Ovary (tissue), 9 donors: ENCODE measurements around the gene ABHD8. TPM values are rescaled to one million over a fixed set of nuclear protein-coding genes. Genes with fewer than 3 reads are reported as not detected.

Experiments
- DNase-seq, 5 donors: peaks; one replicate each; pipeline ENCODE4 v3.0.0-alpha.2; 2019 to 2020
- H3K27ac ChIP-seq, 2 donors: fragments of 200-600 bp; one replicate each; pipeline versions ENCODE4 v1.5.1 to v1.8.0; 2019 to 2022
- H3K27me3 ChIP-seq: fragments of 200-600 bp; one replicate; pipeline ENCODE4 v1.8.0; 2022
- H3K36me3 ChIP-seq: fragments of 200-600 bp; sonication (generic); one replicate; pipeline ENCODE4 v1.5.1; 2019
- H3K4me1 ChIP-seq: one replicate; pipeline ENCODE4 v1.8.1; 2013; ENCODE audit warnings: mild to moderate bottlenecking, moderate library complexity; ENCODE audit not compliant: insufficient read depth
- H3K4me3 ChIP-seq: fragments of 200-600 bp; sonication (generic); one replicate; pipeline ENCODE4 v1.5.1; 2017
- H3K9me3 ChIP-seq, 2 donors: fragments of 200-600 bp in 1 of 2; sonication (generic) in 1 of 2; one replicate each; pipeline versions ENCODE4 v1.5.1 to v1.8.1; 2013 to 2019; ENCODE audit warnings: mild to moderate bottlenecking in 1 of 2, moderate library complexity in 1 of 2
- EP300 ChIP-seq: sonication (generic); formaldehyde crosslinking; IDR thresholded peaks from one replicate; pipeline ENCODE4 v1.6.1; 2017; ENCODE audit warnings: antibody characterized with exemption
- POLR2A ChIP-seq: fragments of 450-650 bp; IDR thresholded peaks from one replicate; pipeline ENCODE4 v1.6.1; 2017; ENCODE audit warnings: antibody characterized with exemption, mild to moderate bottlenecking, moderate library complexity
- WGBS, 3 donors: extraction: QIAGEN DNeasy Blood & Tissue Kit in 1 of 3; methylation state at CpG; one replicate each; pipeline versions ENCODE4 v1.1.5 to v1.1.7; 2013 to 2017; 5-methylcytosine and 5-hydroxymethylcytosine counted together
- intact Hi-C, 4 donors: fragments of 100-400 bp; cut with DNase I; formaldehyde crosslinking; loops; one replicate each; pipeline versions ENCODE4 v1.11.0 to v1.15.1; 2022 to 2023
- polyA plus RNA-seq, 2 donors: library from polyadenylated mRNA; stranded (reverse); fragments of 200-250 nt in 1 of 2; fragments of 350-450 nt in 1 of 2; fragmentation: Illumina TruSeq in 1 of 2; extraction: RNeasy Lipid Tissue Mini Kit (QIAGEN cat#74804) in 1 of 2; gene quantifications; one replicate each; pipeline ENCODE4 v1.2.3, GENCODE V29; 2013 to 2014
- total RNA-seq, 7 donors: library from RNA; depleted of rRNA in 2 of 7; stranded (reverse); fragments of >200 nt in 2 of 7; fragmentation: NEBNext Ultra II Directional in 3 of 7; extraction: Animal tissue kit (Norgen Biotek cat#: 25700) in 3 of 7; gene quantifications; one replicate each; pipeline versions ENCODE4 v1.1.0 to v1.2.4, GENCODE V29; 2016 to 2023
- TF ChIP-seq, protein P1 (sequence below), 3 donors: fragments of 450-650 bp in 2 of 3; fragments of 200-600 bp in 1 of 3; IDR thresholded peaks; one replicate each; pipeline versions ENCODE4 v1.5.1 to v1.8.0; 2016 to 2022; ENCODE audit warnings: antibody characterized with exemption in 3 of 3, mild to moderate bottlenecking in 1 of 3
- donor health status: DM: no; HTN: no; CAD: no; lungs with moderate emphysema.
- donor health status: DM: no; HTN: no; CAD: no.
- donor health status: Bipolar disorder and iron deficiency.
- donor health status: DM: yes; HTN: yes; CAD: no.
- donor health status: DM: no; HTN: no; CAD: no.
- donor health status: DM: yes; HTN: yes; CAD: no.

ABHD8 gene
- total and polyA plus RNA-seq, 9 donors = 0.55 to 25.1 (median 15.3) TPM

DNA sequence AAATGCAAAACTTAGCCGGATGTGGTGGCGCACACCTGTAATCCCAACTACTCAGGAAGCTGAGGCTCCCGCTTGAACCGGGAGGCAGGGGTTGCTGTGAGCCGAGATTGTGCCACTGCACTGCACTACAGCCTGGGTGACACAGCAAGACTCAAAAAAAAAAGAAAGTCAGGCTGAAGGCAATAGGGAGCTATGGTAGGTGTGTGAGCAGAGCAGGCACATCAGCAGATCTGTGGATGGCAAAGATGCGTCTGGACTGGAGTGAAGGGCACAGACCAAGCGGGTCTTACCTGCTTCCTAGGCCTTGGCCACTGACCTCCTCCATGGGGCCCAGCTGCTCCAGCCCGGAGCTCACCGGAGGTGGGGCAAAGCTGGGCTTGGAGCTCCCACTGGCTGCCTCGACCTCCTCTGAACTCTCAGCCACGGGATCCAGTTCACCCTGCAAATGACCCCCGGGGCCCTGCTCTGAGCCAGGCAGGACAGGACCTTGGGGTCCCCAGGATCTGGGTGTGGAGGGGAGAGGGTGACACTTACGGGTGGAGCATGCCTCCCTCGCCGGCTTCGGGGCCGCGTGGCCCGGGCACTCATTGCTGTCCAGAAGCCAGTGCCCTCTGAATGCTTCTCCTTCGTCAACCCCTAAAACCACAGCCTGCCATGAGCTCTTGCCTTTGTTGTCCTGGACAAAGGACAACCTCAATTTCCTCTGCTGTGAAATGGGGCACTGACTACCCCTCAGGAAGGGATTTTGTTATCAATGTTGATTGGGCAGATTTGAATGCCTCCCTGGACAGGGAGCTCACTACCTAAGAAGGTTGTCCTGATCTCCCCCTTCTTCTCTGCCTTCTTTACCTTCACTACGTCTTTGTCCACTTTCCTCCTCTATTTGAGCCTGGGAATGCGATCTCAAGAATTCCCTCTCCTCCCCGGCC is 39.2 kb downstream of the ABHD8 start:
- H3K9me3 ChIP-seq = no peaks in the 10 kb centered on the region
- 72 to 76% (median 75%) methylated on average over 23 of the region's 23 CpGs for WGBS, 3 donors
- no peaks in the 10 kb centered on the region for H3K36me3 ChIP-seq
- no peak overlapping the region for H3K27ac ChIP-seq
- no peak for DNase-seq
- peaks cover 4% of the 10 kb centered on the region for H3K4me1 ChIP-seq
- TF ChIP-seq, protein P1, sequence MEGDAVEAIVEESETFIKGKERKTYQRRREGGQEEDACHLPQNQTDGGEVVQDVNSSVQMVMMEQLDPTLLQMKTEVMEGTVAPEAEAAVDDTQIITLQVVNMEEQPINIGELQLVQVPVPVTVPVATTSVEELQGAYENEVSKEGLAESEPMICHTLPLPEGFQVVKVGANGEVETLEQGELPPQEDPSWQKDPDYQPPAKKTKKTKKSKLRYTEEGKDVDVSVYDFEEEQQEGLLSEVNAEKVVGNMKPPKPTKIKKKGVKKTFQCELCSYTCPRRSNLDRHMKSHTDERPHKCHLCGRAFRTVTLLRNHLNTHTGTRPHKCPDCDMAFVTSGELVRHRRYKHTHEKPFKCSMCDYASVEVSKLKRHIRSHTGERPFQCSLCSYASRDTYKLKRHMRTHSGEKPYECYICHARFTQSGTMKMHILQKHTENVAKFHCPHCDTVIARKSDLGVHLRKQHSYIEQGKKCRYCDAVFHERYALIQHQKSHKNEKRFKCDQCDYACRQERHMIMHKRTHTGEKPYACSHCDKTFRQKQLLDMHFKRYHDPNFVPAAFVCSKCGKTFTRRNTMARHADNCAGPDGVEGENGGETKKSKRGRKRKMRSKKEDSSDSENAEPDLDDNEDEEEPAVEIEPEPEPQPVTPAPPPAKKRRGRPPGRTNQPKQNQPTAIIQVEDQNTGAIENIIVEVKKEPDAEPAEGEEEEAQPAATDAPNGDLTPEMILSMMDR (IDR thresholded peaks at IDR 0.05) = no peak
- TF ChIP-seq EP300 = no peak
- no peak for TF ChIP-seq POLR2A
- H3K4me3 ChIP-seq = no peak overlapping the region
- intact Hi-C loops = no loop called here
- no peaks in the 10 kb centered on the region for H3K27me3 ChIP-seq

DNA sequence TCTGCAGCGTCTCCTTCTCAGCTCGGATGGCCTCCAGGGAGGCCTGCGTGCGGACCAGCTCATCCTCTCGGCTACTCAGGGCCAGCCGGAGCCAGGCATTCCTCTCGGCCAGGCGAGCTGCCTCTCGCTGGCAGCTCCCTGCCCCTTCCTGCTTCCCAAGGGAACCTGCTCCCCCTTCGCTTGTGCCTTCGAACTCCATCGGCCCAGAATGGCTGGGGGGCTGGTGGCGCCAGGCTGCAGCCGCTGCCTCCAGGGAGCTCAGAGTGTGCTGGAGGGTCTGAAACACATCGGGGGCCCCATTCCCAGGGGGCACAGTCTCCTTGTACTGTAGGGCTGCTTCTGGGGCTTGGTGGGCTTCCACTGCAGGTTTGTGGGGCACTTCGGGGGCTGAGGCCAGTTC is 40.7 kb downstream of the ABHD8 start:
- no peaks in the 10 kb centered on the region for H3K4me1 ChIP-seq
- DNase-seq = no peak
- no peaks in the 10 kb centered on the region for H3K9me3 ChIP-seq
- intact Hi-C loops = no loop called here
- no peak overlapping the region for H3K27ac ChIP-seq
- TF ChIP-seq, protein P1 (IDR thresholded peaks at IDR 0.05) = no peak
- no peak for TF ChIP-seq EP300
- TF ChIP-seq POLR2A = no peak
- no peaks in the 10 kb centered on the region for H3K27me3 ChIP-seq
- no peak overlapping the region for H3K4me3 ChIP-seq
- WGBS, 3 donors = 35 to 49% (median 47%) methylated on average over 15 to 16 of the region's 16 CpGs
- H3K36me3 ChIP-seq = no peaks in the 10 kb centered on the region

DNA sequence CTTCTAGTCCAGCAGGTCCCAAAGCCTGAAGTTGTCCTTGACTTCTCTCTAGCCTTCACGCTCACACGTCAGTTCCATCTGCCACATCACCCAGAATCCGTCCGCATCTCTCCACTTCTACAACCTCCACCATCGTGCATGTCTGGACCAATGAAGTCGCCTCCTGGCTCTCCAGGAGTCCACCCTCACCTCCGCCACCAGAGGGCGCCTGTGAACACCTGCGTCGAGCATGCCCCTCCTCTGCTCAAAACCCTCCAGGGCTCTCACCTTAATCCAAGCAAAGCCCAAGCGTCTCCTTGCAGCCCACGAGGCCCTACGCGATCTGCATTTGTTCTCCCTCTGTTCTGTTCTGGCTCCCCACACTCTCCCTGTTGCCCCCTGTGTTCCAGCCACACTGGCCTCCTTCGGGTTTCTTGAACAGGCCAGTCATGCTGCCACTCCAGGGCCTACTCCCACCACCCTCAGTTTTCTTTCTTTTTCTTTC is 42.3 kb downstream of the ABHD8 start:
- Histone ChIP-seq H3K27ac (no peak overlapping the region), H3K9me3 (no peaks in the 10 kb centered on the region), H3K36me3 (no peaks in the 10 kb centered on the region), H3K27me3 (no peaks in the 10 kb centered on the region), H3K4me3 (no peak overlapping the region), H3K4me1 (no peaks in the 10 kb centered on the region)
- DNase-seq = peak; percentile 56 to 80 (median 78)
- 18 to 23% (median 19%) methylated on average over 15 of the region's 15 CpGs for WGBS, 3 donors
- TF ChIP-seq EP300 = no peak
- TF ChIP-seq, protein P1 (IDR thresholded peaks at IDR 0.05) = peak; percentile 48 to 77 (median 63)
- TF ChIP-seq POLR2A = no peak
- intact Hi-C loops = no loop called here

DNA sequence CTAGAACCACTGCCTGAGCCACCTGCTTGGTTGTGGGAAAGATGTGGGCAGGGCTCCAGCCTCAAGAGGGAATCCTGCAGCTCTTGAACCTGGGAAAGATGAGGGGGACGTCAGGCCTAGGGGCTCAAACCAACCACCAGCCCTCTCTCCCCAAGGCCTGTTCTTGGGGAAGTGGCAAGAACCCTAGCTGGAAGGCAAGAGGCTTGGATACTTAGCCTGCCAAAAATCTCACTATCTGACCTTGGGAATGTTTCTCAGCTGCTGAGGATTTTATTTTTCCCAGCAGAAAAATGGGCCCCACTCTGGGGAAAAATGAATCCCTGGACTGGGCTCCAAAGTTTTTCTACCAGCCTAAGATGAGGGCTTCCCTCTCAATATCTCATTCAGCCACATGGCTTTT is 43.3 kb downstream of the ABHD8 start:
- TF ChIP-seq EP300 = no peak
- no peak for TF ChIP-seq POLR2A
- TF ChIP-seq, protein P1 (IDR thresholded peaks at IDR 0.05) = no peak
- no peaks in the 10 kb centered on the region for H3K4me1 ChIP-seq
- no peaks in the 10 kb centered on the region for H3K9me3 ChIP-seq
- no peak overlapping the region for H3K4me3 ChIP-seq
- DNase-seq = no peak
- H3K36me3 ChIP-seq = no peaks in the 10 kb centered on the region
- H3K27ac ChIP-seq = no peak overlapping the region
- WGBS, 3 donors = 14 to 58% (median 43%) methylated on average over 1 of the region's 1 CpG
- no peaks in the 10 kb centered on the region for H3K27me3 ChIP-seq
- intact Hi-C loops = no loop called here
